HEK293 (cell line): ENCODE measurements around the gene DDX54.

Source experiments
- CTCF ChIA-PET: fragments of 350-600 bp; formaldehyde crosslinking; extraction: SDS; loops from one replicate; lab custom pipeline; 2021; ENCODE audit warnings: antibody characterized with exemption; lab: Yijun Ruan, JAX
- POLR2A ChIA-PET: fragments of 300-600 bp; formaldehyde crosslinking; extraction: SDS; loops from one replicate; lab custom pipeline; 2020; ENCODE audit warnings: antibody characterized with exemption, inconsistent platforms; lab: Yijun Ruan, JAX
- H3K27ac ChIP-seq: fragments of 200-500 bp; sonication (Bioruptor generic); 2 replicates; pipeline ENCODE4 v1.5.1; 2014; ENCODE audit warnings: low read depth, low read length, control low read depth, inconsistent platforms; ENCODE audit errors: extremely low read depth
- H3K36me3 ChIP-seq, 2 experiments: fragments of 200-500 bp in 1 of 2; sonication (Bioruptor generic) in 1 of 2; 1 replicate in 1 of 2; 2 replicates in 1 of 2; pipeline ENCODE4 v1.5.1; 2014 to 2017; ENCODE audit warnings: inconsistent platforms in 2 of 2, low read length in 2 of 2; ENCODE audit not compliant: control insufficient read depth in 2 of 2, insufficient read depth in 1 of 2
- H3K4me1 ChIP-seq: fragments of 200-500 bp; sonication (Bioruptor generic); 2 replicates; pipeline ENCODE4 v1.5.1; 2014; ENCODE audit warnings: mild to moderate bottlenecking, low read length, inconsistent platforms; ENCODE audit not compliant: control insufficient read depth, insufficient read depth
- H3K4me3 ChIP-seq: 2 replicates; pipeline ENCODE4 v1.5.1; 2011; ENCODE audit warnings: low read depth, mild to moderate bottlenecking, control low read depth, low read length, moderate library complexity
- H3K9me3 ChIP-seq: fragments of 200-500 bp; sonication (Bioruptor generic); 2 replicates; pipeline ENCODE4 v1.5.1; 2014; ENCODE audit warnings: low read depth, low read length, inconsistent platforms; ENCODE audit not compliant: control insufficient read depth, insufficient read depth
- GLIS2 ChIP-seq: fragments of 450-650 bp; formaldehyde crosslinking; IDR thresholded peaks from 2 replicates; pipeline ENCODE4 v1.5.1; 2016; ENCODE audit warnings: missing biosample characterization, missing genetic modification characterization
- MEIS1 ChIP-seq: sonication (generic); formaldehyde crosslinking; IDR thresholded peaks from 2 replicates; pipeline ENCODE4 v1.8.1; 2022; ENCODE audit warnings: missing genetic modification reagents, mild to moderate bottlenecking, borderline replicate concordance
- SP3 ChIP-seq: fragments of 450-650 bp; formaldehyde crosslinking; IDR thresholded peaks from 2 replicates; pipeline ENCODE4 v1.5.1; 2016; ENCODE audit warnings: missing biosample characterization, missing genetic modification characterization
- ZNF146 ChIP-seq: fragments of 450-650 bp; formaldehyde crosslinking; IDR thresholded peaks from 2 replicates; pipeline ENCODE4 v1.5.1; 2016; ENCODE audit warnings: missing biosample characterization, missing genetic modification characterization
- ZNF335 ChIP-seq: fragments of 450-650 bp; formaldehyde crosslinking; conservative IDR thresholded peaks from 2 replicates; pipeline ENCODE4 v1.5.1; 2016; ENCODE audit warnings: missing biosample characterization, missing genetic modification characterization
- ZNF426 ChIP-seq: fragments of 450-650 bp; formaldehyde crosslinking; IDR thresholded peaks from 2 replicates; pipeline ENCODE4 v1.5.1; 2017; ENCODE audit warnings: missing biosample characterization, missing genetic modification characterization, mild to moderate bottlenecking, inconsistent platforms, moderate library complexity
- ZNF433 ChIP-seq: fragments of 450-650 bp; formaldehyde crosslinking; IDR thresholded peaks from 2 replicates; pipeline ENCODE4 v1.5.1; 2016; ENCODE audit warnings: missing biosample characterization, missing genetic modification characterization, low read depth
- ZNF501 ChIP-seq: fragments of 450-650 bp; formaldehyde crosslinking; IDR thresholded peaks from 2 replicates; pipeline ENCODE4 v1.5.1; 2016; ENCODE audit warnings: missing biosample characterization, missing genetic modification characterization
- ZNF560 ChIP-seq: fragments of 450-650 bp; formaldehyde crosslinking; IDR thresholded peaks from 2 replicates; pipeline ENCODE4 v1.5.1; 2017; ENCODE audit warnings: missing biosample characterization, missing genetic modification characterization, borderline replicate concordance
- ZNF707 ChIP-seq: fragments of 450-650 bp; formaldehyde crosslinking; IDR thresholded peaks from 2 replicates; pipeline ENCODE4 v1.5.1; 2016; ENCODE audit warnings: missing biosample characterization, missing genetic modification characterization
- ZNF76 ChIP-seq: fragments of 450-650 bp; formaldehyde crosslinking; IDR thresholded peaks from 2 replicates; pipeline ENCODE4; 2016; ENCODE audit warnings: low read depth, missing biosample characterization, missing genetic modification characterization, borderline replicate concordance
- TF ChIP-seq, protein P1 (sequence below): fragments of 450-650 bp; formaldehyde crosslinking; IDR thresholded peaks from 2 replicates; pipeline ENCODE4 v1.5.1; 2016; ENCODE audit warnings: missing biosample characterization, missing genetic modification characterization
- TF ChIP-seq, protein P2 (sequence below): fragments of 450-650 bp; formaldehyde crosslinking; IDR thresholded peaks from 2 replicates; pipeline ENCODE4 v1.5.1; 2016; ENCODE audit warnings: missing biosample characterization, missing genetic modification characterization
- TF ChIP-seq, protein P3 (sequence below): fragments of 450-650 bp; formaldehyde crosslinking; IDR thresholded peaks from 2 replicates; pipeline ENCODE4 v1.5.1; 2016; ENCODE audit warnings: missing biosample characterization, missing genetic modification characterization, borderline replicate concordance
- TF ChIP-seq, protein P4 (sequence below): fragments of 450-650 bp; formaldehyde crosslinking; IDR thresholded peaks from 2 replicates; pipeline ENCODE4 v1.5.1; 2016; ENCODE audit warnings: missing biosample characterization, missing genetic modification characterization
- TF ChIP-seq, protein P5 (sequence below): fragments of 450-650 bp; formaldehyde crosslinking; IDR thresholded peaks from 2 replicates; pipeline ENCODE4 v1.5.1; 2017; ENCODE audit warnings: missing biosample characterization, missing genetic modification characterization
- TF ChIP-seq, protein P6 (sequence below): fragments of 450-650 bp; formaldehyde crosslinking; IDR thresholded peaks from 2 replicates; pipeline ENCODE4 v1.5.1; 2016; ENCODE audit warnings: missing biosample characterization, missing genetic modification characterization
- TF ChIP-seq, protein P7 (sequence below): fragments of 450-650 bp; formaldehyde crosslinking; optimal IDR thresholded peaks from 2 replicates; pipeline ENCODE3; 2016; ENCODE audit warnings: missing biosample characterization, mild to moderate bottlenecking, missing genetic modification characterization

Gene DDX54

DNA sequence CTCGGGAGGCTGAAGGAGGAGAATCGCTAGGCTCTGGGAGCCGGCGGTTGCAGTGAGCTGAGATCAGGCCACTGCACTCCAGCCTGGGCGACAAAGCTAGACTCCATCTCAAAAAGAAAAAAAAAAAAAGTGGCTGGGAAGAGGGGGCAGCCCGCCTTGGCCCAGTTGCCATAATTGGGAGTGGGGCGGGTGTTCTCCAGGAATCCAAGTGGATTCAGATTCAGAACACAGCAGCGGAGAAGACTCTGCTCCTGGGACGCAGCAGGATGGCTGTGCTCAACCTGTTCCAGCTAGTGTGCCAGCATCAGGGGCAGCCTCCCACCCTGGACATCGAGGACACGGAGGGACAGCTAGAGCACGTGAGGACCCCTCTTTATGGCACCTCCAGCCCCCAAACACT lies 30.2 kb downstream of the DDX54 start:
- no peaks in the 10 kb centered on the region for H3K4me1 ChIP-seq
- POLR2A ChIA-PET, result interaction anchor here (0.6 to 0.8 kb wide), 2 partner anchors 31 to 1023 kb away, joined by 3 to 5 read pairs; partner anchors contain the start of gene RITA1
- no peak for TF ChIP-seq ZNF707 (tag by site-specific recombination)
- TF ChIP-seq ZNF560 (tag by site-specific recombination), result no peak
- no peak for TF ChIP-seq MEIS1 (CRISPR knock-in tag)
- no peak for TF ChIP-seq ZNF76 (tag by site-specific recombination)
- TF ChIP-seq, protein P1, sequence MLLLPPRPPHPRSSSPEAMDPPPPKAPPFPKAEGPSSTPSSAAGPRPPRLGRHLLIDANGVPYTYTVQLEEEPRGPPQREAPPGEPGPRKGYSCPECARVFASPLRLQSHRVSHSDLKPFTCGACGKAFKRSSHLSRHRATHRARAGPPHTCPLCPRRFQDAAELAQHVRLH, result no peak
- TF ChIP-seq, protein P2, sequence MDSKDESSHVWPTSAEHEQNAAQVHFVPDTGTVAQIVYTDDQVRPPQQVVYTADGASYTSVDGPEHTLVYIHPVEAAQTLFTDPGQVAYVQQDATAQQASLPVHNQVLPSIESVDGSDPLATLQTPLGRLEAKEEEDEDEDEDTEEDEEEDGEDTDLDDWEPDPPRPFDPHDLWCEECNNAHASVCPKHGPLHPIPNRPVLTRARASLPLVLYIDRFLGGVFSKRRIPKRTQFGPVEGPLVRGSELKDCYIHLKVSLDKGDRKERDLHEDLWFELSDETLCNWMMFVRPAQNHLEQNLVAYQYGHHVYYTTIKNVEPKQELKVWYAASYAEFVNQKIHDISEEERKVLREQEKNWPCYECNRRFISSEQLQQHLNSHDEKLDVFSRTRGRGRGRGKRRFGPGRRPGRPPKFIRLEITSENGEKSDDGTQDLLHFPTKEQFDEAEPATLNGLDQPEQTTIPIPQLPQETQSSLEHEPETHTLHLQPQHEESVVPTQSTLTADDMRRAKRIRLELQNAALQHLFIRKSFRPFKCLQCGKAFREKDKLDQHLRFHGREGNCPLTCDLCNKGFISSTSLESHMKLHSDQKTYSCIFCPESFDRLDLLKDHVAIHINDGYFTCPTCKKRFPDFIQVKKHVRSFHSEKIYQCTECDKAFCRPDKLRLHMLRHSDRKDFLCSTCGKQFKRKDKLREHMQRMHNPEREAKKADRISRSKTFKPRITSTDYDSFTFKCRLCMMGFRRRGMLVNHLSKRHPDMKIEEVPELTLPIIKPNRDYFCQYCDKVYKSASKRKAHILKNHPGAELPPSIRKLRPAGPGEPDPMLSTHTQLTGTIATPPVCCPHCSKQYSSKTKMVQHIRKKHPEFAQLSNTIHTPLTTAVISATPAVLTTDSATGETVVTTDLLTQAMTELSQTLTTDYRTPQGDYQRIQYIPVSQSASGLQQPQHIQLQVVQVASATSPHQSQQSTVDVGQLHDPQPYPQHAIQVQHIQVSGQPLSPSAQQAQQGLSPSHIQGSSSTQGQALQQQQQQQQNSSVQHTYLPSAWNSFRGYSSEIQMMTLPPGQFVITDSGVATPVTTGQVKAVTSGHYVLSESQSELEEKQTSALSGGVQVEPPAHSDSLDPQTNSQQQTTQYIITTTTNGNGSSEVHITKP (tag by site-specific recombination), result no peak
- H3K36me3 ChIP-seq, result peaks cover 0 to 31% of the 10 kb centered on the region in 2 experiments; a peak in 1 of 3 replicates
- H3K4me3 ChIP-seq, result no peak overlapping the region
- no peaks in the 10 kb centered on the region for H3K9me3 ChIP-seq
- H3K27ac ChIP-seq, result no peak overlapping the region
- CTCF ChIA-PET, result interaction anchor here (0.6 kb wide), 1 partner anchor 67 kb away, joined by 3 read pairs; no protein-coding TSS in a partner anchor

DNA sequence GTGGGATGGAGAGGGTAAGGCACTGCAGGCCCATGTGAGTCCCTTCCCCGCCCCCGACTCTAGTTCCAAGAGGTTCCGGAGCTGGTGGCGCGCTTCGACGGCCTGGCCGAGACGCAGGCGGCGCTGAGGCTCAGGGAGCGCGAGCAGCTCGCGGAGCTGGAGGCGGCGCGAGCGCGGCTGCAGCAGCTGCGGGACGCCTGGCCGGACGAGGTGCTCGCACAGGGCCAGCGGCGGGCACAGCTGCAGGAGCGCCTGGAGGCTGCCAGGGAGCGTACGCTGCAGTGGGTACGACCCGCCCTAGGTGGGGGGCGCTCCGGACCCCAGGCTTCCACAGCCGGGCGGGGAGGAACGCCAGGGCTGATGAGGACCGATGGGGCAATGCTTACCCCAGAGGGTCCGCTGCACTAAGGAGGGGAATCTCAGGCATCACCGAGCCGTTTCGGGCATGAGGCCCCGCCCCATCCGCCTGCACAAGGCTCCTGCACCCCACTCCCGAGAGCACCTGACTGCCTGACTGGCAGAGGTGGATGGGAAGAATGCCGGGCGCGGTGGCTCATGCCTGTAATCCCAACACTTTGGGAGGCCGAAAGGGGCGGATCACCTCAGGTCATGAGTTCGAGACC lies 30.8 kb downstream of the DDX54 start:
- H3K4me1 ChIP-seq, result 0 out of 2 replicates have a peak, but pooled peaks cover 3% of the 10 kb centered on the region
- H3K4me3 ChIP-seq, result no peak overlapping the region
- H3K36me3 ChIP-seq, result peaks cover 0 to 25% of the 10 kb centered on the region in 2 experiments; a peak in 1 of 3 replicates
- H3K9me3 ChIP-seq, result no peaks in the 10 kb centered on the region
- ChIA-PET CTCF (interaction anchor here (0.6 to 2.9 kb wide), 6 partner anchors 15 to 162 kb away, joined by 3 to 31 read pairs (median 10); no protein-coding TSS in a partner anchor), POLR2A (interaction anchor here (0.6 to 1.5 kb wide), 3 partner anchors 9 to 1022 kb away, joined by 3 to 5 read pairs (median 3); partner anchors contain the start of gene TPCN1)
- H3K27ac ChIP-seq, result no peak overlapping the region
- TF ChIP-seq ZNF146 (tag by site-specific recombination) (no peak), ZNF433 (tag by site-specific recombination) (no peak), ZNF501 (tag by site-specific recombination) (no peak), ZNF335 (peak; percentile 55), SP3 (tag by site-specific recombination) (no peak), ZNF426 (tag by site-specific recombination) (no peak), GLIS2 (tag by site-specific recombination) (no peak)
- TF ChIP-seq, protein P3, sequence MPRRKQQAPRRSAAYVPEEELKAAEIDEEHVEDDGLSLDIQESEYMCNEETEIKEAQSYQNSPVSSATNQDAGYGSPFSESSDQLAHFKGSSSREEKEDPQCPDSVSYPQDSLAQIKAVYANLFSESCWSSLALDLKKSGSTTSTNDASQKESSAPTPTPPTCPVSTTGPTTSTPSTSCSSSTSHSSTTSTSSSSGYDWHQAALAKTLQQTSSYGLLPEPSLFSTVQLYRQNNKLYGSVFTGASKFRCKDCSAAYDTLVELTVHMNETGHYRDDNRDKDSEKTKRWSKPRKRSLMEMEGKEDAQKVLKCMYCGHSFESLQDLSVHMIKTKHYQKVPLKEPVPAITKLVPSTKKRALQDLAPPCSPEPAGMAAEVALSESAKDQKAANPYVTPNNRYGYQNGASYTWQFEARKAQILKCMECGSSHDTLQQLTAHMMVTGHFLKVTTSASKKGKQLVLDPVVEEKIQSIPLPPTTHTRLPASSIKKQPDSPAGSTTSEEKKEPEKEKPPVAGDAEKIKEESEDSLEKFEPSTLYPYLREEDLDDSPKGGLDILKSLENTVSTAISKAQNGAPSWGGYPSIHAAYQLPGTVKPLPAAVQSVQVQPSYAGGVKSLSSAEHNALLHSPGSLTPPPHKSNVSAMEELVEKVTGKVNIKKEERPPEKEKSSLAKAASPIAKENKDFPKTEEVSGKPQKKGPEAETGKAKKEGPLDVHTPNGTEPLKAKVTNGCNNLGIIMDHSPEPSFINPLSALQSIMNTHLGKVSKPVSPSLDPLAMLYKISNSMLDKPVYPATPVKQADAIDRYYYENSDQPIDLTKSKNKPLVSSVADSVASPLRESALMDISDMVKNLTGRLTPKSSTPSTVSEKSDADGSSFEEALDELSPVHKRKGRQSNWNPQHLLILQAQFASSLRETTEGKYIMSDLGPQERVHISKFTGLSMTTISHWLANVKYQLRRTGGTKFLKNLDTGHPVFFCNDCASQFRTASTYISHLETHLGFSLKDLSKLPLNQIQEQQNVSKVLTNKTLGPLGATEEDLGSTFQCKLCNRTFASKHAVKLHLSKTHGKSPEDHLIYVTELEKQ (tag by site-specific recombination), result no peak
- TF ChIP-seq, protein P4, sequence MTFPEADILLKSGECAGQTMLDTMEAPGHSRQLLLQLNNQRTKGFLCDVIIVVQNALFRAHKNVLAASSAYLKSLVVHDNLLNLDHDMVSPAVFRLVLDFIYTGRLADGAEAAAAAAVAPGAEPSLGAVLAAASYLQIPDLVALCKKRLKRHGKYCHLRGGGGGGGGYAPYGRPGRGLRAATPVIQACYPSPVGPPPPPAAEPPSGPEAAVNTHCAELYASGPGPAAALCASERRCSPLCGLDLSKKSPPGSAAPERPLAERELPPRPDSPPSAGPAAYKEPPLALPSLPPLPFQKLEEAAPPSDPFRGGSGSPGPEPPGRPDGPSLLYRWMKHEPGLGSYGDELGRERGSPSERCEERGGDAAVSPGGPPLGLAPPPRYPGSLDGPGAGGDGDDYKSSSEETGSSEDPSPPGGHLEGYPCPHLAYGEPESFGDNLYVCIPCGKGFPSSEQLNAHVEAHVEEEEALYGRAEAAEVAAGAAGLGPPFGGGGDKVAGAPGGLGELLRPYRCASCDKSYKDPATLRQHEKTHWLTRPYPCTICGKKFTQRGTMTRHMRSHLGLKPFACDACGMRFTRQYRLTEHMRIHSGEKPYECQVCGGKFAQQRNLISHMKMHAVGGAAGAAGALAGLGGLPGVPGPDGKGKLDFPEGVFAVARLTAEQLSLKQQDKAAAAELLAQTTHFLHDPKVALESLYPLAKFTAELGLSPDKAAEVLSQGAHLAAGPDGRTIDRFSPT (tag by site-specific recombination), result no peak
- TF ChIP-seq, protein P1, result no peak
- TF ChIP-seq, protein P5, sequence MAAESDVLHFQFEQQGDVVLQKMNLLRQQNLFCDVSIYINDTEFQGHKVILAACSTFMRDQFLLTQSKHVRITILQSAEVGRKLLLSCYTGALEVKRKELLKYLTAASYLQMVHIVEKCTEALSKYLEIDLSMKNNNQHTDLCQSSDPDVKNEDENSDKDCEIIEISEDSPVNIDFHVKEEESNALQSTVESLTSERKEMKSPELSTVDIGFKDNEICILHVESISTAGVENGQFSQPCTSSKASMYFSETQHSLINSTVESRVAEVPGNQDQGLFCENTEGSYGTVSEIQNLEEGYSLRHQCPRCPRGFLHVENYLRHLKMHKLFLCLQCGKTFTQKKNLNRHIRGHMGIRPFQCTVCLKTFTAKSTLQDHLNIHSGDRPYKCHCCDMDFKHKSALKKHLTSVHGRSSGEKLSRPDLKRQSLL (tag by site-specific recombination), result peak; percentile 84
- TF ChIP-seq, protein P6, sequence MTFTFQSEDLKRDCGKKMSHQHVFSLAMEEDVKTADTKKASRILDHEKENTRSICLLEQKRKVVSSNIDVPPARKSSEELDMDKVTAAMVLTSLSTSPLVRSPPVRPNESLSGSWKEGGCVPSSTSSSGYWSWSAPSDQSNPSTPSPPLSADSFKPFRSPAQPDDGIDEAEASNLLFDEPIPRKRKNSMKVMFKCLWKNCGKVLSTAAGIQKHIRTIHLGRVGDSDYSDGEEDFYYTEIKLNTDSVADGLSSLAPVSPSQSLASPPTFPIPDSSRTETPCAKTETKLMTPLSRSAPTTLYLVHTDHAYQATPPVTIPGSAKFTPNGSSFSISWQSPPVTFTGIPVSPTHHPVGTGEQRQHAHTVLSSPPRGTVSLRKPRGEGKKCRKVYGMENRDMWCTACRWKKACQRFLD (tag by site-specific recombination), result no peak
- TF ChIP-seq, protein P7, sequence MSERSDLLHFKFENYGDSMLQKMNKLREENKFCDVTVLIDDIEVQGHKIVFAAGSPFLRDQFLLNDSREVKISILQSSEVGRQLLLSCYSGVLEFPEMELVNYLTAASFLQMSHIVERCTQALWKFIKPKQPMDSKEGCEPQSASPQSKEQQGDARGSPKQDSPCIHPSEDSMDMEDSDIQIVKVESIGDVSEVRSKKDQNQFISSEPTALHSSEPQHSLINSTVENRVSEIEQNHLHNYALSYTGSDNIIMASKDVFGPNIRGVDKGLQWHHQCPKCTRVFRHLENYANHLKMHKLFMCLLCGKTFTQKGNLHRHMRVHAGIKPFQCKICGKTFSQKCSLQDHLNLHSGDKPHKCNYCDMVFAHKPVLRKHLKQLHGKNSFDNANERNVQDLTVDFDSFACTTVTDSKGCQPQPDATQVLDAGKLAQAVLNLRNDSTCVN (tag by site-specific recombination), result peak; percentile 11
